ENCODE results near the gene FMN1.

FMN1 gene

DNA sequence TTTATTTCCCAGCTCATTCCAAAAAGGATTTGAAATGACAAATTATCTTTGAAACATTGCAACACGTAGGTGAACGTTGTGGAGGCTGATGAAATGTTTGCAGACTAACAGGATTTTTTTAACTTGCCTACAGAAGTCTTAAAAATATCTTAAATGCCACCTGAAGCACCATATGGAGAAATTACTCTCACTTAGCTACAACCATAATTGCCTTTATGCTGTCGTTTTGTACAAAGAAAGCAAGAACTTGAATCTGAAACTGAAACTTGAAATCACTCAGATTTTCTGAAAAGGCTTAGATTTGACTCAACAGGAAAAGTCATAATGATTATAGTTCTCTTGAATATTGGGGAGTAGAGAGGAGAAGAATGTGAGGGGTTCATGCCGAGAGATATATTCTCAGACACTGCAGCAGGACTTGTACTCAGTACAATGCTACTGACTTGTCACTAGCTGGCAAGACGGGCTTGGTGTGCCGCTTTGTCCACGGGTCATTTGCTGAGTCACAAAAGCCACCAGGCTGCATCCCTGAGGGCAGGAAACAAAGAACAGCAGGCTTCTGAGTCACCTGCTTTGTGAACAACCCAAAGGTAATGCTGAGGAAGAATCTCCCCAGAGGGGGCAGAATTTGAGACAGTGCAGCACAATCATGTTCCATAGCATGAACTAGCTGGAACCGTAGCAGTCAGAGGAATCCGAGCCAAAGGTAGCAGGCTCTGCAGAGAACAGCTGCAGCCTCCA is 7.1 kb upstream of the FMN1 start:
- FAIRE-seq (no peak), DNase-seq (ENCODE audit: insufficient read length, low spot score) (peak; percentile 56)

GRCh38 chr15:33200903-33201302 is 6.4 kb upstream of the FMN1 start:
- DNase-seq (ENCODE audit: insufficient read length, low spot score) (no peak), FAIRE-seq (no peak)

GRCh38 chr15:33200444-33200843 is 5.9 kb upstream of the FMN1 start:
- FAIRE-seq (no peak), DNase-seq (ENCODE audit: insufficient read length, low spot score) (no peak)

DNA sequence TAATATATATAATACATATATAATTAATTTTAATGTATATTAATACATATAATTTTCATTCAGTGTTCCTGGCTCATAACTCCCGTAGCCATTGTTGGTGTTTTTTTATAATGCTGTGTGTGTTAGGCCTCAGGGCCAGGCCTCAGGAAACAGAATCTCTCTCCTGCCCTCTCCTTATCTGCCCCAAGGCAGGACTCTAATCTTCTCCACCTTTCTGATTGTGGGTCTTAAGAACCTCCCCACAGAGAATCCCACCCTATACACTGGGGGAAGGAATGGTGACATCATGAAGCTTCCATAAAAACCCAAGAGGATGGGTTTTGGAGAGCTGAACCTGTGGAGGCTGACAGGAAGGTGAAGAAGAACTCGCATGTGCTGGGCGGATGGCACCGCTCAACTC is 4.0 kb upstream of the FMN1 start:
- DNase-seq (ENCODE audit: insufficient read length, low spot score): no peak
- FAIRE-seq: no peak

- no peak for DNase-seq (ENCODE audit: insufficient read length, low spot score)
- FAIRE-seq: no peak
Measured at GRCh38 chr15:33197636-33198035, 3.1 kb upstream of the FMN1 start.

GRCh38 chr15:33194237-33194636 is 277 bp downstream of the FMN1 start:
- DNase-seq (ENCODE audit: insufficient read length, low spot score) (no peak), FAIRE-seq (no peak)

DNA sequence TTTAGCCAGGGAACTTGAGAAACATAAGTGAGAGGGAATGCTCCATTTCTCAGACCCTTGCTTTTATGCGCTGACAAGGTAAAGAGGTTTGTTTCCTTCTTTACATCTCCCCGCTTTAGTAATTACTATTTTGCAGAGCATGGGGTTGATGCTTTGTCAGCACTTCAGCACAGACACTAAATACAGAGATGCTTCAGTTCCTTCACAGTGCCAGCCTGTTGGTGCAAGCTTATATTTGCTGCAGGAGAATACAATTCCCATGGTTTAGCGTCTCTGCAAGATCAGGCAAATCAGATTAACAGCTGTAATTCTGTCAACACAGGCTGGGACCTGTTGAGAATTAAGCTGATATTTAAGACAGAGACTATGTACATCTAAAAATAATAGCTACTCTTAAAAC is 2.9 kb downstream of the FMN1 start:
- DNase-seq (ENCODE audit: insufficient read length, low spot score): no peak
- no peak for FAIRE-seq

DNA sequence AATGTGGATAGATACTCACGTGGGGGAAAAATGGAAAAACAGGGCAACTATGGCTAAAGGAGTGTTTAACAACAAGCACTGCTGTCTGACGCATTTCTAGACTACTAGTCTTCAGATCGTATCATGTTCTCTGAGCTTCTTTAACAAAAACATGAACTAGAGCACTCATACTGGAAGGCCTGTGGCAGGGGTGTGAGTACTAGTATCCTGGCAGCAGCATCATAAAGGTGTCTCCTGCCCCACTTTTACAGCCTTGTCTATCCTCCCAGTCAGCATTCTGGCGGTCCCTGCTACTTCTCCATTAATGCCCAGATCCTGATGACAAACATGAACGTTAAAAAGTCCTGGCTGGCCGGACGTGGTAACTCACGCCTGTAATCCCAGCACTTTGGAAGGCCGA is 4.0 kb downstream of the FMN1 start:
- no peak for DNase-seq (ENCODE audit: insufficient read length, low spot score)
- FAIRE-seq: no peak

DNA sequence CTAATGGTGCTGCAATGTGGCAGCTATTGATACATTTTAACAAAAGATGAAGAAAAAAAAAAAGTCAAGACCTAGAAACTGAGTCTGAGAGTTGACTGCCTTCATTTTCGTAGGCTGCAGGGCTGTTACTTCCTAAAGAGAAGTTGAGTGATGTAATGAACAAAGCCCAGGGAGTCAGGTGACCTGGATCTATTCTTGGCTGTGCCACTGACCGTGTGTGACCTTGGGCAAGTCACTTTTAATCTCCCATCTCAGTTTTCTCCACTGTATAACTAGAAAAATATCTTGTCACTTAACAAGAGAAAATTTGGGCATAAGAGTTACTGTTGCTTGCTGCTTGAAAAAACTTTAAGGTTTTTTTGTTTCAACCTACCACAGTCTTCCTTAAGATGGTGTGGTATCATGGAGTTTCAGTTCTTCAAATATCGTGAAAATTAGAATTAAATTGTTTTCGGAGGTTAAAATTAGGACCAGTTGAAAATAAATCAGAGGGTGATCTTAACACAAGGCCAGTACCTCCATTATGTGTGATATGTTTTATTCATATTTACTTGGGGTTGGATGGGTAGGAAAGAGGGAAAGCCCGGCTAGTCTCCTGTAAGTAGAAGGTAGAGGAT is 5.8 kb downstream of the FMN1 start:
- DNase-seq (ENCODE audit: insufficient read length, low spot score) (no peak), FAIRE-seq (no peak)

DNA sequence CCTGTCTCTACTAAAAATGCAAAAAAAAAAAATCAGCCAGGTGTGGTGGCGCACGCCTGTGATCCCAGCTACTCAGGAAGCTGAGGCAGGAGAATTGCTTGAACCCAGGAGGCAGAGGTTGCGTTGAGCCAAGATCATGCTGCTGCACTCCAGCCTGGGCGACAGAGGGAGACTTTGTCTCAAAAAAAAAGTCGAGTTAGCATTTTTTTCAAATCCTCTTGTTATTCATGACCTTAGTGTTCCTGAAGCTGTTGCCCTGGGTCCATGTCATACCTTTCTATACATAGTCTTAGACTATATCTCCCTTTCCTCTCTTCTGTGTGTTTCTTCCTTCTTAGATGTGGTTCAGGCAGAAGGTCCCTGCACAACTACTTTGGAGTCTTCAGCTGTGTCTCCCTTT is 6.4 kb downstream of the FMN1 start:
- FAIRE-seq: no peak
- no peak for DNase-seq (ENCODE audit: insufficient read length, low spot score)

GRCh38 chr15:33183334-33183733 is 11.2 kb downstream of the FMN1 start:
- FAIRE-seq (no peak), DNase-seq (ENCODE audit: insufficient read length, low spot score) (no peak)

DNA sequence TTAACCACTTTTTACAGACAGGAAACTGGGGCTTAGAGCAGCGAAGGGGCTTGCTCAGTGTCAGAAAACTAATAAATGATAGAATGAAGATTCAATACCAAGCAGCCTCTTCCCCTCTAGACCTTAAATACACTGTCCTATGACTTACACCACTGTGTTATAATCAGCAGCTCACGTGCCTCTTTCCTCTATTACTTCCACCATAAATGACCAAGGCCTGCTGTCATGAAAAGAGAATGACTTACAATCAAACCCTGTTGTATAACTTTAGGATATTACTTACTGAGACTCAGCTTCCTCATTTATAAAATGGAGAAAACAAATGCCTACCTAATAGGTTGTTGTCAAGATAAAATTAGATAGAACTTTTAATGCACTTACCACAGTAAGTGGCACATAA is 11.6 kb downstream of the FMN1 start:
- FAIRE-seq: no peak
- no peak for DNase-seq (ENCODE audit: insufficient read length, low spot score)

- FAIRE-seq: no peak
- no peak for DNase-seq (ENCODE audit: insufficient read length, low spot score)
Measured at GRCh38 chr15:33182278-33182905, 12.1 kb downstream of the FMN1 start.

GRCh38 chr15:33179874-33180273 is 14.6 kb downstream of the FMN1 start:
- DNase-seq (ENCODE audit: insufficient read length, low spot score): no peak
- no peak for FAIRE-seq

GRCh38 chr15:33171202-33171601 is 23.3 kb downstream of the FMN1 start:
- FAIRE-seq: no peak

DNA sequence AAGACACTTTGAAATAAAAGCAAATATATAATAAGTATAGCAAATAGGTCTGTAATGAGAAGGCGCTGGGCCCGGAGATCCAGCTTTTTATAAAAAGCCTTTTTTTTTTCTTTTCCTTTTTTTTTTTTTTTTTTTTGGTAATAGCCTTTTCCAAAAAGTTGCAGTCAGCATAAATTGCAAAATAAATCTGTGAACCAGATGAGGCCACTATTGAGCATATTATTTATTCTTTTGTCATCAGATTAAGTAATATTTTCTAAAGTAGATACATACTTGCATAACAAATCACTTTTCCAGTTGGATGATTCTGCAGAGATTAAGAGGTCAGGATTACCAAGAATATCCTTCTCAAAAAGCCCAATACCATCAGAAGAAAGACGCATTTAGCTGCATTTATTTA is 24.9 kb downstream of the FMN1 start:
- no peak for DNase-seq (ENCODE audit: insufficient read length, low spot score)
- FAIRE-seq: no peak

More at GRCh38 chr15:33171202-33171601, 23.3 kb downstream of the FMN1 start:
- no peak for DNase-seq (ENCODE audit: insufficient read length, low spot score)

DNA sequence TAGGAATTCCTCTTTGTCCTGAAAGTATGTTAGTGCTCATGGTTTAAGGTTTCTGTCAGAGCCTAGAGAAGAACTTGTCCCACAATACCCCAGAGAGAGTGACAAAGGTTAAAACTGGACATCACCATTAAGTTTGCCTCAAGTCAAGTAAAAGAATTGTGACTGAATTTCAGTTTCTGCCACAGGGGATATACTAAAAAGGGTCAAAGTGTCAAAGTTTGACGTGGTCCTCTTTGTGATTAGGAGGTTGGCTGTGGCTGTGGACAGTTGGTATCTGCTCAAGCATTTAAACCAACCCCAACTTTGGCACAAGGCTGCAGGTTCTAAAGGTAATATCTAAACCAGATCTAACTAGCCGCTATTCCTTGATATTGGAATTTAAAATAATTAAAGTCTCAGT is 26.1 kb downstream of the FMN1 start:
- DNase-seq (ENCODE audit: insufficient read length, low spot score) (no peak), FAIRE-seq (no peak)

DNA sequence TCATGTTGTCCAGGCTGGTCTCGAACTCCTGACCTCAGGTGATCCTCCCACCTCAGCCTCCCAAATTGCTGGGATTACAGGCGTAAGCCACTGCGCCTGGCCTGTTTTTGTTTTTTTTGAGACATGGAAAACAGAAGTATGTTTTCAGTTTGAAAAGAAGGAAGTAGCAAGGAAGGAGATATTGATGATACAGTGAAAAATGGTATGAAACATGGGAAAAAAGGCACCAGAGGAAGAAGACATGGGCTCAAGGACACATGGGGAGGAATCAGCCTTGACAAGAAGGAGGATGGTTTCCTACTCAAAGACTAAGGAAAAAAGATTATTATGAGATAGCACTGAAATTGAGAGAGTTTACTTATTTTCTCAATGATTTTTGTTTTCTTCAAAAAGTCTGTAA is 30.7 kb downstream of the FMN1 start:
- no peak for DNase-seq (ENCODE audit: insufficient read length, low spot score)
- FAIRE-seq: no peak

- FAIRE-seq: no peak
- DNase-seq (ENCODE audit: insufficient read length, low spot score): no peak
Measured at GRCh38 chr15:33161209-33161608, 33.3 kb downstream of the FMN1 start.

- no peak for DNase-seq (ENCODE audit: insufficient read length, low spot score)
Measured at GRCh38 chr15:33160581-33161165, 33.8 kb downstream of the FMN1 start.

GRCh38 chr15:33159726-33160453 is 34.6 kb downstream of the FMN1 start:
- no peak for FAIRE-seq
- DNase-seq (ENCODE audit: insufficient read length, low spot score): no peak

More at GRCh38 chr15:33160581-33161165, 33.8 kb downstream of the FMN1 start:
- no peak for FAIRE-seq
